ENCODE data around the gene NRG3.

Gene NRG3

GRCh38 chr10:82400841-82401240 is 525.8 kb downstream of the NRG3 start:
- DNase-seq = no peak

DNA sequence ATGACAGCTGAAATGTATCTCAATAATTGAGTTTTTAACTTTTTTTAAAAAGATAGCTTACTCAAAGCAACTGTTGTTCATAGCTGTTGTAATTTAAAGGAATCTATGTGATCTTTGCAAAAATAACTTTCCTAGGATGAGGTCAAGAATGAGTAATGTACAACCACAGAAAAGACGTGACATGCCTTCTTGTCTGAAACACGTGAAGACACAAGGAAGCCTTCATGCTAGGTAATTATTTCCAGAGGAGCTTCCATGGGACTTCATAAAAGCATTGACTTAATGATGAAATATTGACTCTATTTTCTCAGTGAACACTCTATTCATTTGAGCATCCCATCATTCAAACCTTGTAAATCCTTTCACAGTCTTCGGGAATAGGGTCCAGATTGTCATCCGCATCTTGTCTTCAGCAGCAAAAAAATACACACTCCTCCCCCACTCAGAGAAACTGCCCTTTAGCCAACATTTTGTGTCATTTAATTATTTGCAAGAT is 528.0 kb downstream of the NRG3 start:
- DNase-seq = no peak

DNA sequence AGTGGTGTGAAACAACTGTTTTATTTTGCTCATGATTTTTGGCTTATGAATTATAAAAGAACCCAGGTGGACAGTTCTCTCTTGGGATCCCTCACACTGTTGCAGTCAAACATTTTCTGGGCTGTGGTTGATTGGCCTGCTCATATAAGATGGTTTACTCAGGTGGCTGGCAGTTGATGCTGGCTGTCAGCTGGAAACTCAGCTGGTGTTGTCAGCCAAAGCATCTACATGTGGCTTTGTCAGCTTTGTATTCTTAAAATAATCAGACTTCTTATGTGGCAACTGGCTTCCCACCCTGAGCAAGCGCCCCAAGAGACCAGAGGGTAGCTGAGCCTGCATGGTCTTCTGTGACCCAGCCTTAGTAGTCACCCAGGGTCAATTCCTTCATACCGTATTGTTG is 534.7 kb downstream of the NRG3 start:
- DNase-seq = no peak

DNA sequence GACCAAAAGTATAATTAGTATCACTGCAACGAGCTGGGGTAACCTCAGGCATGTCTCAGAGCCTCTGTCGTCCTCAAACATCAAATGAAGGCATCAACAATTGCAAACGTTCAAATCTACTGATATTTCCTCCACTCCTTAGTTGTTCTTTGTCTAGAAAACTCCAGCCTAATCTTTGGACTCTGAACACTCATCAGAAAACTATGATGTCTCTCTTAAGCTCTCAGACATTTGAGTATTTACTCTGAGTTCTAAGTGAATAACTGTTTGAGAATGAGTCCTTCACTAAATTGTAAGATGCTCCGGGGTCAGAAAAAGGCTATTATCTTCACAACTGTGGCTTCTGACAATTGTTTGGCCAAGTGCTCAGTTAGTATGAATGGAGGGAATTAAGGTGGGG is 536.4 kb downstream of the NRG3 start:
- DNase-seq = no peak

GRCh38 chr10:82420001-82420400 is 545.0 kb downstream of the NRG3 start:
- no peak for DNase-seq

- DNase-seq = no peak
Measured at GRCh38 chr10:82429302-82429701, 554.3 kb downstream of the NRG3 start.

- no peak for DNase-seq
Measured at GRCh38 chr10:82438277-82438676, 563.3 kb downstream of the NRG3 start.

GRCh38 chr10:82440775-82441174 is 565.8 kb downstream of the NRG3 start:
- no peak for DNase-seq

DNA sequence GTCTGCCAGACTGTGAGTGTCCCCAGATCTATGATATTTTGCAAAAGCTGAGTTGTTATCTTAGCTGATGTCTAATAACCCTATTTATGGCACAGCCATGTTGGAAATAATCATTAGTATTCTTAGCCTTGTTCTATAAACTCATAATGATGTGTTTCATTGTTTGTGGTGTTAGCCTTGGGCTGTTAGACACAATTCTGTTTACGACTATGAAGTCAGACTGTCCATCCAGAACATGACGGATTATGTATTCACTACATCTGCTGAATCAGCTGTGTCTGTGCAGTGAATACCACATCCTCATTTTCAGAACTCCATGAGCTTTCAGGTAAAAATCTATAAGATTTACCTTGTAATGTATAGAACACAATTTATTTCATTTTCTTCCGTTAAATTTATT is 577.1 kb downstream of the NRG3 start:
- DNase-seq = no peak

DNA sequence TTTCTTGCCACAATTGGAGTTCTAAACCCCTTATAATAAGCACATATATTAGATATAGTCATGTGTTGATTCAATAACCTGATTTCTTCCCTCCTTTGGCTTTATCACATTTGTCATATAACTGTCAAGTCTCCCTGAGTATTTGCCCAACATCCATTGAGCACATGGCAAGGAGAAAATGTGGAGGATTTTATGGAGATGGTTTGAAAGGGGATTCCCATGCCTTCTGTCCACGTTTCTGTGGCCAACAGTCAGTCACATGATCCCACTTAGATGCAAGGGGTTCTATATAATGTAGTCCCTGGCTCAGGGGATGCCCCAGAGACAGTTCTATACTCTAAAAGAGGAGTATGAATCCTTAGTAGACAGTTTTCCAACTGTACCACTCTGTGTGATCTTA is 577.7 kb downstream of the NRG3 start:
- DNase-seq = no peak

- no peak for DNase-seq
Measured at GRCh38 chr10:82453678-82454293, 578.8 kb downstream of the NRG3 start.

GRCh38 chr10:82462910-82463551 is 588.0 kb downstream of the NRG3 start:
- DNase-seq = no peak

GRCh38 chr10:82463614-82464013 is 588.6 kb downstream of the NRG3 start:
- no peak for DNase-seq

DNA sequence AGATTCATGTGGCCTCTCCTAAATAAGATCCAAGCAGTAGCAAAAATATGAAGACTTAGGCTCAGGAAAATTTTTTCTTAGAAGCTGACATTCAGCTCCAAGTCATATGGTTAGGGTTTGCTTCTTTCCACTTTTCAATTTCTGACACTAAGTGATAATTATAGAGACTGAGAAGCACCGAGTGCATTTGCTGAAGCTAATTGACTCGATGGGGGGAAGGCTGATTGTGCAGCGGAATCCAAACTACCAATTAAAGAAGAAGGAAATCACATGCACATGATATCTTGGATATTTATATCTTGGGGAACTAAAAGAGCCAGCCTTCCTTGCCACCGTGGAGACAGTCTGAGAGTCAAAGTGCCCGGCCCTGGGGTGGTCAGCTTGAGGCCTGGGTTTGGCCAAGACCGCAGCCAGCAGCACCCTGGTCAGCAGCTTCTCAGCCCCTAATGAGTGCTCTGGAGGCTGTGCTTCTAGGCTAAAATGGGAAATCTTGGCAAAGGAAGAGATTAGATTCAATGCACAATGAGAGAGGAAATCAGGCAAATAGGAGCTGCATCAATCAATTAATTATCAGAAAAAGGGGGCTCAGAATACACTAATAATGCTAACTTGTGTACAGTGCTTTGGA is 589.3 kb downstream of the NRG3 start:
- DNase-seq = no peak

GRCh38 chr10:82464966-82465365 is 590.0 kb downstream of the NRG3 start:
- no peak for DNase-seq

- no peak for DNase-seq
Measured at GRCh38 chr10:82468453-82468852, 593.5 kb downstream of the NRG3 start.

GRCh38 chr10:82472406-82473335 is 597.7 kb downstream of the NRG3 start:
- DNase-seq = no peak

DNA sequence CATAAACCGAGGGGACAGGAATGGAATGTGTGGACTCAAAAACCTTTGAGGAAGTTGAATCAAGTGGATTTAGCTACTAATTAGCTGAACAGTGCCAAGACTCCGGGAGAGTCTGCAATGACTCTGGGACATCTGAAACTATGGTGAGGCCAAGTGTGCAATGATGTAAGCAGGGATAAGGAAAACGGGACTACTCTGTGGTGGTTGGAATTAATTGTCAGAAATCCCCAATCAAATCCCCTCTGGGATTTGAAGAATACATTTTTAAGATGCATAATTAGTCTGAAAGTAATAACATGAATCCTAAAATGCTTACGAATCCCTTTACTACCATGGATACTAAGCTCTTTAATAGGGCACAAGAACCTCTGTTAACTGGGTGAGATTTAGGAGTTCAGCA is 602.8 kb downstream of the NRG3 start:
- no peak for DNase-seq

- no peak for DNase-seq
Measured at GRCh38 chr10:82492647-82493046, 617.7 kb downstream of the NRG3 start.

DNA sequence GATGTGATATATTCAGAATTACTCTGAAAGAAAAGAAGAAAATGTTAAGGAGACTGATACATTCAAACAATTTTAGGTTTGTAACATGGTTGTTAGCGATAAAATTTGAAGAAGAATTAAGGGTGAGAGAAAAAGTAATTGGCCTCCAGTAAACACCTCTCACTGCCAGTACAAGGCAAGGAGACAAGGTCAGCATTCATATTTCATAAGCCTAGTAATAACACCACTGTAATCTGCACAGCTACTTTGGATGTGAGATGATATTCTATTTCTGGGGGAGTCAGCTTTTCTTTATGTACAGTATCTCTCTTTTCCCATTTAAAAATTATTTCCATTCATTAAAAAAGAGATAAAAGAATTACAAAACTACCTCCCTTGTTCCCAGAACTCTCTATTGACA is 621.1 kb downstream of the NRG3 start:
- no peak for DNase-seq

DNA sequence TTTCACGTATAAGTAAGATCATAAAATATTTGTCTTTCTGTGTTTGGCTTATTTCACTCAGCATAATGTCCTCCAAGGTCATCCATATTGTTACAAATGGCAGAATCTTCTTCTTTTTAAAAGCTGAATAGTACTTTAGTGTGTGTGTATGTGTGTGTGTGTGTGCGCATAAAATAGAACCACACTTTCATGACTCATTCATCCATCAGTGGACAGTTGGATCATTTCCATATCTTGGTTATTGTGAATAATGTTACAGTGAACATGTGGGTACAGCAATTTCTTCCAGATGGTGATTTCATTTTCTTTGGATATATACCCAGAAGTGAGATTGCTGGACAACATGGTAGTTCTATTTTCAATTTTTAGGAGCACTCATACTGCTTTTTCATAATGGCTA is 622.4 kb downstream of the NRG3 start:
- DNase-seq = no peak

DNA sequence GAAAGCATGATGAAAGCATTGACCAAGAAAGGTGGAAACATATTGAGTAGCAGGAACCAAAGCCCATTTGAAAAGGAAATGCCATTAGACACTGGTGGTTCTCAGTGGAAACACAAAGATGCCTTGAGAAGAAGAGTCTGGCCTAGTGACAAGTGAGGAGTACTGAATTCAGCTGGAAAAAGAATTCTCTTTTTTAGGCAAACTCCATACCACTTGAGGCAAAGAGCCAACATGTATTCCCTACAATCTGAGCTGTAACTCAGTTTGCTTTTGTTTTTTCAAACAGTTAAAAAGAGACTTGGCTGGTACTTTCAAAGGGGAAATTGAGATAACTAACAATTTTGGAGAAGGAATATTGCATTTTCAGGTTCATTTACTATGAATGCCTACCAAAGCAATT is 624.0 kb downstream of the NRG3 start:
- no peak for DNase-seq

GRCh38 chr10:82505009-82505408 is 630.0 kb downstream of the NRG3 start:
- DNase-seq = no peak
